ENCODE data around the gene LYZL1.
"Not testable (repeated sequence)": the region's sequence is repeated elsewhere in the genome, so short reads cannot be mapped to it uniquely, and the experiment has no call there.

GRCh38 chr10:29320680-29321121 lies 31.8 kb downstream of the LYZL1 start:
- not testable (repeated sequence) for TF ChIP-seq POLR2A, CTCF (IDR thresholded peaks at IDR 0.05)

Measured in upper lobe of left lung (tissue), 4 donors.